Measurements from ENCODE around the gene RNF115. TPM values are rescaled to one million over a fixed set of nuclear protein-coding genes. Genes with fewer than 3 reads are reported as not detected.
"Not testable (repeated sequence)": the region's sequence is repeated elsewhere in the genome, so short reads cannot be mapped to it uniquely, and the experiment has no call there.

The RNF115 gene
- total RNA-seq, 2 experiments from 2014 or later, result 15.1 to 15.5 TPM

DNA sequence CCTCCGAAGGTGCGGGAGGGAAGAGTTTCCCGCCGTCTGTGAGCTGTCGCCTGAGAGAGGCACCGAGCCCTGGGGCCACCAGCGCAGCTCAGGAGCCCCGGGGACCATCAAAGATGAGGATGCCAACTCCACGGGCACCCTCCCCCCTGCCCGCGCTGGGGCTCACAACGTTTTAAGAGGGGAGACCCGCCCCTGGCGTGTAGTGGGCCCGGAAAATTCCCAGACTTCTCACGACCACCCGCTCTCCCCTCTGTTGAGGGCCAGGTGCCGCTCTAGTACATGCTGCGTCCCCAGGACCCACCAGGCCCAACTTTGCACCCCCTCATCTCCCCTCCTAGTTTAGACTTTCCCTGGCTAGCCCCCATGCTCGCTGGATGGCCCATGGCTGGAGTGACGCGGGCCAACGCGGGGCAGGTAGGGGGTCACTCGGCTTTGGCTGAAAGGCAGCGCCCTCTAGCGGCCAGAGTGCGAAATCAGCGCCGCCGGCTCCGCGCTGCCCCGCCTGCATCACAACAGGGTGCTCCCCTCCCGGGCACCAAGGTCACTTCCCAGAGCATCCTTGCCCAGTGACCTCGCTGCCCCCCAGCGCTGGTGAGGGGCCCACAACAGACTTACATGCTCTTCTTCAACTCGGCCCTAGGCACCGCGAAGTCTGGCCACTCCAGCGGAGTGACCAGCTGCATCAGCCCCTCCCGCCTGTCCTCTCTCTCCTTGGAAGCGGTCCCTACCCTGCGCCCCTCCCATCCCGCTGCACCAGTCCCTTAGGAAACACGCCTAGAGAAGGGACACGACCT, 102.8 kb downstream of the RNF115 start:
- CTCF ChIA-PET, result interaction anchor here (0.6 to 3.0 kb wide), 26 partner anchors 8 to 128 kb away, joined by 3 to 18 read pairs (median 4); partner anchors contain the start of genes NUDT17, PDZK1, POLR3C and RNF115
- peaks cover 7% of the 10 kb centered on the region for H3K27me3 Mint-ChIP-seq (ENCODE audit: low read depth)
- peak; percentile 83 for DNase-seq
- peak overlapping the region; percentile 70 for H3K4me3 Mint-ChIP-seq
- peaks cover 45% of the 10 kb centered on the region for H3K4me1 Mint-ChIP-seq (ENCODE audit: low read depth)
- H3K9me3 Mint-ChIP-seq (ENCODE audit: insufficient read depth), result no peaks in the 10 kb centered on the region
- peak overlapping the region; percentile 74 for H3K27ac Mint-ChIP-seq
- H3K36me3 Mint-ChIP-seq (ENCODE audit: low read depth), result no peaks in the 10 kb centered on the region
- ATAC-seq, result peak; percentile 94
- POLR2A ChIA-PET, result interaction anchor here (1.1 kb wide), 1 partner anchor 46 kb away, joined by 3 read pairs; no protein-coding TSS in a partner anchor

DNA sequence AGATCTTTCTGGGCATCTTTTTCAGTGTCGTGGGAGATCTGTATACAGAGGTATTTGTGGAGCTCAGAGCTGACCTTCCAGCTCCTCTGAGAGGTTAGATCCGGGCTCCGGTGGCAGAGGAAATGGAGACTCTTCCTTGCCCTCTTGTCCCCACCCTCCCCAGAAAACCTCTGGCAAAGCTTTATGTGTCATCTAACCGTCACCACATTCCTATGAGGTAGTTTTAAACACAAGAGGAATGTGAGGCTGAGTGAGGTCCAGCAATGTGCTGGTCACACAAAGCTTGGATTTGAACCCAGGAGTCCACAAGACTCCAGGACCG, 103.4 kb downstream of the RNF115 start:
- DNase-seq, result no peak
- peak overlapping the region; percentile 70 for H3K4me3 Mint-ChIP-seq
- CTCF ChIA-PET, result interaction anchor here (0.6 to 3.0 kb wide), 19 partner anchors 8 to 128 kb away, joined by 3 to 18 read pairs (median 6); partner anchors contain the start of genes NUDT17, PDZK1, POLR3C and RNF115
- peaks cover 46% of the 10 kb centered on the region for H3K4me1 Mint-ChIP-seq (ENCODE audit: low read depth)
- H3K9me3 Mint-ChIP-seq (ENCODE audit: insufficient read depth), result no peaks in the 10 kb centered on the region
- H3K36me3 Mint-ChIP-seq (ENCODE audit: low read depth), result no peaks in the 10 kb centered on the region
- H3K27ac Mint-ChIP-seq, result no peak overlapping the region
- peaks cover 7% of the 10 kb centered on the region for H3K27me3 Mint-ChIP-seq (ENCODE audit: low read depth)
- ATAC-seq, result no peak
- POLR2A ChIA-PET, result interaction anchor here (1.1 kb wide), 1 partner anchor 45 kb away, joined by 3 read pairs; no protein-coding TSS in a partner anchor

DNA sequence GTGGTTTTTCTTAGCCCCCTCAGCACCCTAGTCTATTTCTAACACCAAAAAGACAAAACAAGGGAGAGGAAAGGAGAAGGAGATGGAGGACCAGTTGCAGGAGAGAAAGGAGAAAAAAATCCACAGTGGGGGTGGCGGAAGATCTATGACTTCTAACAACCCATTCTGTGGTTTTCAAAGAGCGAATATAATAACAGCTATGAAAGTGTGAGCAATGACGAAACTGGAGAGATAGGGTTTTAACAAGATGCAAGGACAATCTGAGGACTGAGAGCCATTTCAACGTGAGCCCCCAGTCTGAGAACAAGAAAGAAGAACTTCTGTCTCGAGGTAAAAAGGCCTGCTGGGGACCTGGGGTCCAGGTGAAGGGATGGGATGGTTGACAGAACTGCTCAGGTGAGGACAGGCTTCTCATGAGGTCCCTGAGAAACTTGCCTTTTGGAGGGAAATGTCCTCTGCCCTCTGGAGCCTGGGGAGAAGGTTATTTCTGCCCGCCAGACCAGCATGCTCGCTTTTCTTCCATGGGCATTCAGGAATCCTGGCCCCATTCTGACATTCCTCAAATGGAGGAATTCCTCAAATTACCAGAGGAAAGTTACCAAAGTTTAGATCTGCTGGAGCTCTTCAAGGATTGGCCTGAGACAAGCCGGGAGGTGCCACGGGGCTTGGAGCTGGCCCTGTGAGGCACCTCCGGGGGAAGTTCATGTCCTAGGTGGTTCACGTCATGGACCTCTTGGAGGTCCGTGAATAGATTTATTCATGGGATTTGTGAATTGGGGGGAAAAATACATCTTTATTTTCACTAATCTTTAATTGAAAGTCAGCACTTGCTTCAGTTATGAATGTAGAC, 104.4 kb downstream of the RNF115 start, which contains the start of gene CD160:
TSS of gene CD160 (plus strand) at position 270 of the 850 bp plus-strand sequence. CDS start 8,829 bp downstream, outside the sequence.
- H3K9me3 Mint-ChIP-seq (ENCODE audit: insufficient read depth), result no peaks in the 10 kb centered on the region
- POLR2A ChIA-PET, result interaction anchor here (1.1 kb wide), 1 partner anchor 44 kb away, joined by 3 read pairs; no protein-coding TSS in a partner anchor
- H3K36me3 Mint-ChIP-seq (ENCODE audit: low read depth), result no peaks in the 10 kb centered on the region
- peak within 1 kb of the TSS; percentile 70 for H3K4me3 Mint-ChIP-seq
- peaks cover 46% of the 10 kb centered on the region for H3K4me1 Mint-ChIP-seq (ENCODE audit: low read depth)
- peak; percentile 16 for ATAC-seq
- H3K27ac Mint-ChIP-seq, result peak within 1 kb of the TSS; percentile 7
- peaks cover 7% of the 10 kb centered on the region for H3K27me3 Mint-ChIP-seq (ENCODE audit: low read depth)
- CTCF ChIA-PET, result interaction anchor here (1.1 to 3.0 kb wide), 11 partner anchors 10 to 127 kb away, joined by 3 to 18 read pairs (median 7); partner anchors contain the start of genes NUDT17, POLR3C and RNF115
- DNase-seq, result no peak

GRCh38 chr1:145718465-145718864, 105.4 kb downstream of the RNF115 start:
- ATAC-seq; DNase-seq; H3K9me3 Mint-ChIP-seq (ENCODE audit: insufficient read depth); H3K36me3 Mint-ChIP-seq (ENCODE audit: low read depth); H3K27ac Mint-ChIP-seq; POLR2A ChIA-PET; H3K27me3 Mint-ChIP-seq (ENCODE audit: low read depth); H3K4me3 Mint-ChIP-seq: not testable (repeated sequence)
- CTCF ChIA-PET, result interaction anchor here (2.9 kb wide), 1 partner anchor 27 kb away, joined by 9 read pairs; no protein-coding TSS in a partner anchor
- H3K4me1 Mint-ChIP-seq (ENCODE audit: low read depth), result peaks cover 46% of the 10 kb centered on the region

DNA sequence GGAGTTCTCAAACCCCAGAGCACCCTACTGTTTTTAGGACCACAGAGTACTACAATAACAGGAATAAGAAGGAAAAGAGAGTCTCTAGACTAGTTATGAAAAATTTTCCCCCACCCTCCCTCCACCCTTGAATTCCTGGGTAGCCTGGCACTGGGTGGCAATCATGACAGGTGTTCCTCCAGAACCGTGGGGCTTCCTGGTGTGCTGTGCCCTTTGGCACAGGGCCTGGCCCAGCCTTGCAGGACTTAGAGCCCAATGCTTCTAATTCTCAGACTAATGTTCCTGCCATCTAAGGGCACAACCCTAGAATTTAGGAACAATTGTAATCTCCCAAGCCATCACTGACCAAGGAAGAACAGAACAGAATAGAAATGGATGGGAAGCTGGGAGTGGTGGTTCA, 106.1 kb downstream of the RNF115 start:
- no peak for ATAC-seq
- no peaks in the 10 kb centered on the region for H3K9me3 Mint-ChIP-seq (ENCODE audit: insufficient read depth)
- H3K36me3 Mint-ChIP-seq (ENCODE audit: low read depth), result no peaks in the 10 kb centered on the region
- H3K27ac Mint-ChIP-seq, result peak overlapping the region; percentile 43
- no peak for DNase-seq
- H3K4me3 Mint-ChIP-seq, result no peak overlapping the region
- H3K27me3 Mint-ChIP-seq (ENCODE audit: low read depth), result peaks cover 7% of the 10 kb centered on the region
- ChIA-PET POLR2A (no interaction called here), CTCF (no interaction called here)
- H3K4me1 Mint-ChIP-seq (ENCODE audit: low read depth), result peaks cover 46% of the 10 kb centered on the region

DNA sequence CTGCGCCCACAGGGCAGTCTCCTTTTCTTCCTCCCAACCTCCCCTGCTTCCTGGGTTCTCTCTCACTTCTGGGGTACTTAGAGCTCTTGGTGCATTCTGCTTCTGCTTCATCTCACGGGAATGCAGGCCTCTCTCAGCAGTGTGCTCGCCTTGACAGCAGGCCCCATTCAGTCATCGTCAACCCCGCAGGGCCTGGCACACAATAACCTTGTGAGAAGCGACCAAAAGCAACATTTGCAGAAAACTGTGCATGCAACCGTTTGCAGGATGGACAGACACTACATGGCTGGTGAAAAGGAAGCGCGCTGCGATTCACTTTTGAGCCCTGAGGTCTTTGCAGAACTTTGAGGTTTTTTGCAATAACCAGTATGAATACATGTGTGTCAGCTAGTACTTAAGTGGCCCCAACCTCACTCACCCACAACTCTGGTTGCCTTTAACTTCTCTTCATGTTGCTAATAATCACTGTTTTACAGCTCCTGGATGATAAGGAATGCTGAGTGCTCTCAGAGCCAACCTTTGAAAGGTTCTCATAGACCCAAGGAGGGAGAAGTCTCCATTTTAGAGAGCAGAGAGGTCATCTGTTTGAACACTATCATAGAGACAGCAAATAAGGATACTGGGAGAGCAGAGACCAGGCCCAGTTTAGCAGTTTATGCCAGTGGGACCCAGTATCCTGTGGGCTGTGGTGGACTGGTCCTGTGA, 107.1 kb downstream of the RNF115 start:
- H3K27ac Mint-ChIP-seq, result peak overlapping the region; percentile 80
- peaks cover 46% of the 10 kb centered on the region for H3K4me1 Mint-ChIP-seq (ENCODE audit: low read depth)
- POLR2A ChIA-PET, result no interaction called here
- ATAC-seq (no peak), DNase-seq (peak; percentile 27)
- H3K4me3 Mint-ChIP-seq, result no peak overlapping the region
- CTCF ChIA-PET, result no interaction called here
- H3K36me3 Mint-ChIP-seq (ENCODE audit: low read depth), result no peaks in the 10 kb centered on the region
- H3K9me3 Mint-ChIP-seq (ENCODE audit: insufficient read depth), result no peaks in the 10 kb centered on the region
- peaks cover 5% of the 10 kb centered on the region for H3K27me3 Mint-ChIP-seq (ENCODE audit: low read depth)

DNA sequence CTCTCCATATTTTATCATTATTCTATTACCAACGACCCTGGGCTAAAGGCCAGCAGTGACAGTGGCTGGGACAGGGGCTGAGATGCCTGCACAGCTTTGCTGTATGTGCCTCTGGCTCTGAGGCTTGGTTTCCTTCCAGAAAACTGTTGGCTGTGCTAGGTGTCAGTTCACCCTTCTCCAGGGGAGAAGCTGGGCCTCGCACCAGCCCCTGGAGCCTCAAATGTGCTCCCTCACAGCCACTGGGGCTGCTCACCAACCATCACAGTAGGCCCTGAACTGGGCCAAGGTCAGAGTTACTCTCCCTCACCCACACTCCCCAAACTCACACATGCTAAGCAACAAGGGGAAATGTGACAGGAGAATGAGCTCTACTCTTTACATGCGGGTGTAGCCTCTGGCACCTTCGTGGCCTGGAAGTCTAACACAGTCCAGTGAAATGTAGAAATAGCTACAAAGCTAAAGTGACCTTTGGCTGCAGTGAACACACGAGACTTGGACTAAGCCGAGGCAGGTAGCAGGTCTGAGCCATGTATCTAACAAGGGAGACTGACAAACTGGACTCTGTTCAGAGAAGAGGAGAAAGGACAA, 109.3 kb downstream of the RNF115 start:
- Mint-ChIP-seq H3K27ac (no peak overlapping the region), H3K36me3 (ENCODE audit: low read depth) (no peaks in the 10 kb centered on the region), H3K27me3 (ENCODE audit: low read depth) (peaks cover 2% of the 10 kb centered on the region), H3K4me1 (ENCODE audit: low read depth) (peaks cover 27% of the 10 kb centered on the region), H3K9me3 (ENCODE audit: insufficient read depth) (no peaks in the 10 kb centered on the region), H3K4me3 (no peak overlapping the region)
- ChIA-PET CTCF (no interaction called here), POLR2A (no interaction called here)
- ATAC-seq (no peak), DNase-seq (no peak)

DNA sequence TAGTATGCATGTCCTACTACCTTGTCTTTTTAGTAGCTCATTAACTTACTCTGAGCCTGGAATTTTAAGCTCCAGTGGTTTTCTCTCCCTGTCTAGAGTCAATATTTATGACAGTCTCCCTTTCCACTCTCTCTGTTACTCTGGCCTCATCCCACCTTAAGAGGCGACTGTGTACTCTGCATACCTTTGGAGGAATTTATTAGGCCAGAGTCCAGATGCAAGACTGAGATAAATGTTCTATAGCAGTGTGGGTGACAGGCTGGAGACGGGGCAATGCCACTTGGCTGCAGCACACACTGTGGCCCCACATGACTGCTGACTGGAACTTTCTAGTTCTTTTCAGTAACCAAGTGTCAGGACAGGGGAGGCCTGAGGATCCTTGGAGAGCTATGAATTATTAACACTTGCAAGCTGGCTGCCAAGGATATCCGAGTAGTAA, 112.7 kb downstream of the RNF115 start:
- DNase-seq (no peak), ATAC-seq (no peak)
- H3K27me3 Mint-ChIP-seq (ENCODE audit: low read depth), result peaks cover 2% of the 10 kb centered on the region
- peaks cover 3% of the 10 kb centered on the region for H3K4me1 Mint-ChIP-seq (ENCODE audit: low read depth)
- no peaks in the 10 kb centered on the region for H3K36me3 Mint-ChIP-seq (ENCODE audit: low read depth)
- no peak overlapping the region for H3K27ac Mint-ChIP-seq
- CTCF ChIA-PET, result interaction anchor here (2.2 kb wide), 1 partner anchor 10 kb away, joined by 10 read pairs; no protein-coding TSS in a partner anchor
- H3K4me3 Mint-ChIP-seq, result no peak overlapping the region
- H3K9me3 Mint-ChIP-seq (ENCODE audit: insufficient read depth), result no peaks in the 10 kb centered on the region
- POLR2A ChIA-PET, result no interaction called here

- ATAC-seq, result no peak
- ChIA-PET CTCF (interaction anchor here (1.8 kb wide), 1 partner anchor 10 kb away, joined by 10 read pairs; no protein-coding TSS in a partner anchor), POLR2A (no interaction called here)
- H3K4me1 Mint-ChIP-seq (ENCODE audit: low read depth), result no peaks in the 10 kb centered on the region
- H3K36me3 Mint-ChIP-seq (ENCODE audit: low read depth), result no peaks in the 10 kb centered on the region
- DNase-seq, result no peak
- no peak overlapping the region for H3K4me3 Mint-ChIP-seq
- H3K27me3 Mint-ChIP-seq (ENCODE audit: low read depth), result peaks cover 4% of the 10 kb centered on the region
- H3K9me3 Mint-ChIP-seq (ENCODE audit: insufficient read depth), result no peaks in the 10 kb centered on the region
- H3K27ac Mint-ChIP-seq, result no peak overlapping the region
These were observed 113.4 kb downstream of the RNF115 start for GRCh38 chr1:145710291-145711027.

DNA sequence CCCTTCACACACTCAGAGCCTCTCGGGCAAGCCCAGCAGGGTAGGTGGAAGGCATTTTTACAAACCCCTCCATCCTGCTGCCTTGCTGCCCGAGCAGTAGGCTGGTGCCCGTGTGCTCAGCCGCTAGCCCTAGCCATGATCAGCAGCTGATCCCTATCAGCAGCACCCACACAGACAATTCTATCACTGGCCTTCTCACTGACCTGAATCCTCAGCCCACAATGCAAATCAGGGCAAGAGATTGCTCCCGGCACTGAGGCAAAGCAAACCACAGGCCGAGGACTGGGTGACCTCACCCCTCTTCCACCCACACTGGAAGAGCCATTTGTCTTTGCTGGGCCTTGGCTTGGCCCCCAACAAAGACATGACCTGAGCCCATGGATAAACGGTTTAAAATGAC, 115.8 kb downstream of the RNF115 start:
- H3K4me3 Mint-ChIP-seq, result no peak overlapping the region
- no peaks in the 10 kb centered on the region for H3K36me3 Mint-ChIP-seq (ENCODE audit: low read depth)
- ChIA-PET CTCF (no interaction called here), POLR2A (no interaction called here)
- ATAC-seq (no peak), DNase-seq (no peak)
- no peak overlapping the region for H3K27ac Mint-ChIP-seq
- peaks cover 14% of the 10 kb centered on the region for H3K27me3 Mint-ChIP-seq (ENCODE audit: low read depth)
- no peaks in the 10 kb centered on the region for H3K9me3 Mint-ChIP-seq (ENCODE audit: insufficient read depth)
- H3K4me1 Mint-ChIP-seq (ENCODE audit: low read depth), result no peaks in the 10 kb centered on the region
